K562 (cell line): Measurements from ENCODE around the gene CEP95. TPM values are rescaled to one million over a fixed set of nuclear protein-coding genes. Genes with fewer than 3 reads are reported as not detected.

Experiments
- ATAC-seq: fragments of 200-7000 bp; cut with Tn5 transposase; 3 replicates; pipeline ENCODE4 v1.9.1; 2020; ENCODE audit warnings: moderate library complexity
- BruUV-seq: library from RNA; stranded (reverse); fragments of 400-500 nt; replicated peaks from 2 replicates; lab custom pipeline; 2021; lab: Mats Ljungman, UMichigan
- CTCF ChIA-PET: fragments of 300-600 bp; formaldehyde crosslinking; extraction: SDS; loops from one replicate; lab custom pipeline; 2021; ENCODE audit warnings: low intra/inter-chr PET ratio; lab: Yijun Ruan, JAX
- POLR2A ChIA-PET: fragments of 300-600, 350-650 bp; sonication (Branson Sonifier 250); formaldehyde crosslinking; extraction: SDS; loops from one replicate; lab custom pipeline; 2021; ENCODE audit warnings: antibody characterized with exemption, inconsistent platforms; lab: Yijun Ruan, JAX
- DNase-seq, 4 experiments: peaks; one replicate each; pipeline versions ENCODE4 v3.0.0 to v3.0.0-alpha.2; 2011 to 2018; ENCODE audit warnings: low spot score in 3 of 4, mixed read lengths in 3 of 4; ENCODE audit errors: extremely low read depth in 1 of 4
- FAIRE-seq: peaks from 2 replicates; lab custom pipeline; 2011; peaks lifted over from hg19 to GRCh38; lab: Jason Lieb, UNC
- H2AFZ ChIP-seq: 2 replicates; pipeline ENCODE4 v1.6.0; 2011; ENCODE audit warnings: low read depth, low read length, control low read depth, inconsistent platforms
- H3K27ac ChIP-seq: fragments of 200-600 bp; 3 replicates; pipeline ENCODE4 v1.8.0; 2011; ENCODE audit warnings: low read depth, mild to moderate bottlenecking, control low read depth, inconsistent platforms, low read length, moderate library complexity, mixed read lengths; ENCODE audit errors: extremely low read depth
- H3K27me3 ChIP-seq, 2 experiments: fragments of 300-600 bp in 1 of 2; 2 replicates in 1 of 2; 3 replicates in 1 of 2; pipeline versions ENCODE4 v1.6.0 to v1.8.0; 2011; ENCODE audit warnings: inconsistent platforms in 2 of 2, low read length in 2 of 2, mild to moderate bottlenecking in 1 of 2, mixed read lengths in 1 of 2, moderate library complexity in 1 of 2; ENCODE audit not compliant: control insufficient read depth in 2 of 2, insufficient read depth in 2 of 2
- H3K36me3 ChIP-seq: fragments of 300-600 bp; 3 replicates; pipeline ENCODE4 v1.8.0; 2011; ENCODE audit warnings: mild to moderate bottlenecking, low read length, inconsistent platforms; ENCODE audit not compliant: control insufficient read depth, insufficient read depth
- H3K4me1 ChIP-seq, 2 experiments: fragments of 200-600 bp in 1 of 2; replicated peaks in 1 of 2; 2 replicates in 1 of 2; 3 replicates in 1 of 2; pipeline versions ENCODE4 v1.5.1 to v1.8.0; 2011; ENCODE audit warnings: inconsistent platforms in 2 of 2, low read length in 2 of 2, mild to moderate bottlenecking in 1 of 2, mixed read lengths in 1 of 2, moderate library complexity in 1 of 2; ENCODE audit not compliant: control insufficient read depth in 2 of 2, insufficient read depth in 2 of 2
- H3K4me2 ChIP-seq: 2 replicates; pipeline ENCODE4 v1.6.1; 2011; ENCODE audit warnings: low read length, control low read depth, inconsistent platforms, mixed read lengths; ENCODE audit not compliant: insufficient read depth
- H3K4me3 ChIP-seq: fragments of 200-600 bp; sonication (generic), shearing (Covaris generic); 2 replicates; pipeline ENCODE4 v1.5.1; 2016; ENCODE audit warnings: control low read depth, inconsistent platforms
- H3K79me2 ChIP-seq: fragments of 200-600 bp; 3 replicates; pipeline ENCODE4 v1.8.0; 2011; ENCODE audit warnings: low read length, inconsistent platforms; ENCODE audit not compliant: control insufficient read depth, insufficient read depth
- H3K9ac ChIP-seq, 2 experiments: 2 replicates each; pipeline versions ENCODE4 v1.6.0 to v1.6.1; 2011; ENCODE audit warnings: low read depth in 2 of 2, low read length in 2 of 2, control low read depth in 1 of 2, inconsistent platforms in 1 of 2, mild to moderate bottlenecking in 1 of 2, mixed read lengths in 1 of 2; ENCODE audit not compliant: insufficient read depth in 1 of 2
- H3K9me1 ChIP-seq: one replicate; pipeline ENCODE4 v1.6.0; 2011; ENCODE audit warnings: inconsistent platforms, mild to moderate bottlenecking, low read length, moderate library complexity; ENCODE audit not compliant: control insufficient read depth, insufficient read depth
- H3K9me3 ChIP-seq: replicated peaks from 2 replicates; pipeline ENCODE4 v1.5.1; 2011; ENCODE audit warnings: low read depth, low read length, inconsistent platforms; ENCODE audit not compliant: control insufficient read depth, insufficient read depth
- H4K20me1 ChIP-seq: replicated peaks from 2 replicates; pipeline ENCODE4 v1.6.1; 2011; ENCODE audit warnings: low read length, inconsistent platforms, mixed read lengths; ENCODE audit not compliant: control insufficient read depth, insufficient read depth
- CHCHD3 ChIP-seq: fragments of 250-450 bp; sonication (Bioruptor Pico); IDR thresholded peaks from 2 replicates; pipeline ENCODE4 v2.1.2; 2022; ENCODE audit warnings: mild to moderate bottlenecking
- GABPB1 ChIP-seq: sonication (generic); formaldehyde crosslinking; IDR thresholded peaks from 2 replicates; pipeline ENCODE4 v1.8.0; 2022; ENCODE audit warnings: mild to moderate bottlenecking, missing genetic modification reagents
- LCOR ChIP-seq: sonication (generic); formaldehyde crosslinking; IDR thresholded peaks from 2 replicates; pipeline ENCODE4 v1.8.0; 2022; ENCODE audit warnings: mild to moderate bottlenecking, missing genetic modification reagents
- LEF1 ChIP-seq: fragments of 450-650 bp; IDR thresholded peaks from 2 replicates; pipeline ENCODE4 v1.6.1; 2016; ENCODE audit warnings: mild to moderate bottlenecking
- NFXL1 ChIP-seq: fragments of 450-650 bp; formaldehyde crosslinking; IDR thresholded peaks from 2 replicates; pipeline ENCODE4 v1.4.0; 2021; ENCODE audit warnings: mild to moderate bottlenecking
- STAG1 ChIP-seq: sonication (generic); formaldehyde crosslinking; IDR thresholded peaks from 2 replicates; pipeline ENCODE4 v1.5.0; 2020; ENCODE audit warnings: missing genetic modification reagents, borderline replicate concordance
- ZNF282 ChIP-seq: sonication (generic); formaldehyde crosslinking; IDR thresholded peaks from 2 replicates; pipeline ENCODE4 v1.8.1; 2023; ENCODE audit warnings: missing genetic modification reagents
- ZNF444 ChIP-seq: fragments of 250-450 bp; sonication (Bioruptor Pico); IDR thresholded peaks from 2 replicates; pipeline ENCODE4 v1.4.0; 2020; ENCODE audit warnings: mild to moderate bottlenecking, moderate library complexity
- WGBS: fragments of 100-300 bp; shearing (Covaris generic); methylation state at CpG from one replicate; pipeline ENCODE4 v1.1.6; 2016; ENCODE audit warnings: low coverage, mixed read lengths; ENCODE audit not compliant: insufficient coverage; ENCODE audit errors: missing lambda C conversion rate; 5-methylcytosine and 5-hydroxymethylcytosine counted together
- in situ Hi-C: fragments of 300-500 bp; cut with MboI; formaldehyde crosslinking; loops from 4 replicates; pipeline ENCODE4 v1.15.0; 2018; ENCODE audit warnings: inconsistent platforms, mixed read lengths
- intact Hi-C: fragments of 100-400 bp; cut with micrococcal nuclease; formaldehyde crosslinking; loops from 2 replicates; pipeline ENCODE4 v1.14.2; 2022
- polyA plus RNA-seq, 8 experiments: library from polyadenylated mRNA; depleted of rRNA in 4 of 8; stranded (reverse) in 5 of 8; unstranded in 3 of 8; fragments of >200 nt; fragmentation: Nextera tagmentation in 2 of 8; fragmentation: Illumina TruSeq in 1 of 8; extraction: Ambion mirVana in 2 of 8; extraction: Trizol in 1 of 8; gene quantifications; 2 replicates each; pipeline versions ENCODE4 v1.2.1 to v1.2.3, GENCODE V29; 2011 to 2014; ENCODE audit warnings: inconsistent platforms in 1 of 8, missing spikeins in 1 of 8
- total RNA-seq, 7 experiments: library from RNA; depleted of rRNA in 6 of 7; stranded (reverse); fragments of >200 nt in 6 of 7; fragmentation: Illumina TruSeq in 2 of 7; extraction: Trizol in 2 of 7; gene quantifications; 2 replicates each; pipeline versions ENCODE4 v1.2.1 to v1.2.3, GENCODE V29; 2011 to 2021; ENCODE audit warnings: low replicate concordance in 1 of 7
- TF ChIP-seq, protein P1 (sequence below): sonication (generic); formaldehyde crosslinking; IDR thresholded peaks from 2 replicates; pipeline ENCODE4 v1.8.0; 2023; ENCODE audit warnings: mild to moderate bottlenecking, missing genetic modification reagents
- TF ChIP-seq, protein P2 (sequence below), 3 experiments: IDR thresholded peaks in 2 of 3; conservative IDR thresholded peaks in 1 of 3; 2 replicates each; pipeline ENCODE4 v1.5.1; 2011 to 2012; ENCODE audit warnings: low read length in 3 of 3, mild to moderate bottlenecking in 3 of 3, control low read depth in 2 of 3, improper control_type of control experiment in 1 of 3, inconsistent platforms in 1 of 3, low read depth in 1 of 3, mixed read lengths in 1 of 3, moderate library complexity in 1 of 3; ENCODE audit not compliant: insufficient read depth in 2 of 3
- TF ChIP-seq, protein P3 (sequence below): sonication (generic); formaldehyde crosslinking; IDR thresholded peaks from 2 replicates; pipeline ENCODE4 v1.8.1; 2023; ENCODE audit warnings: mild to moderate bottlenecking, missing genetic modification reagents, moderate library complexity
- TF ChIP-seq, protein P4 (sequence below): fragments of 450-650 bp; IDR thresholded peaks from 2 replicates; pipeline ENCODE4 v1.6.1; 2014; ENCODE audit warnings: low read depth, mild to moderate bottlenecking, moderate library complexity, borderline replicate concordance

The CEP95 gene
- total and polyA plus RNA-seq, 9 of the 15 experiments (the other 6 are each of a cell fraction or from before 2014, with no cell fraction given) = 26.7 to 80.7 (median 56.9) TPM

DNA sequence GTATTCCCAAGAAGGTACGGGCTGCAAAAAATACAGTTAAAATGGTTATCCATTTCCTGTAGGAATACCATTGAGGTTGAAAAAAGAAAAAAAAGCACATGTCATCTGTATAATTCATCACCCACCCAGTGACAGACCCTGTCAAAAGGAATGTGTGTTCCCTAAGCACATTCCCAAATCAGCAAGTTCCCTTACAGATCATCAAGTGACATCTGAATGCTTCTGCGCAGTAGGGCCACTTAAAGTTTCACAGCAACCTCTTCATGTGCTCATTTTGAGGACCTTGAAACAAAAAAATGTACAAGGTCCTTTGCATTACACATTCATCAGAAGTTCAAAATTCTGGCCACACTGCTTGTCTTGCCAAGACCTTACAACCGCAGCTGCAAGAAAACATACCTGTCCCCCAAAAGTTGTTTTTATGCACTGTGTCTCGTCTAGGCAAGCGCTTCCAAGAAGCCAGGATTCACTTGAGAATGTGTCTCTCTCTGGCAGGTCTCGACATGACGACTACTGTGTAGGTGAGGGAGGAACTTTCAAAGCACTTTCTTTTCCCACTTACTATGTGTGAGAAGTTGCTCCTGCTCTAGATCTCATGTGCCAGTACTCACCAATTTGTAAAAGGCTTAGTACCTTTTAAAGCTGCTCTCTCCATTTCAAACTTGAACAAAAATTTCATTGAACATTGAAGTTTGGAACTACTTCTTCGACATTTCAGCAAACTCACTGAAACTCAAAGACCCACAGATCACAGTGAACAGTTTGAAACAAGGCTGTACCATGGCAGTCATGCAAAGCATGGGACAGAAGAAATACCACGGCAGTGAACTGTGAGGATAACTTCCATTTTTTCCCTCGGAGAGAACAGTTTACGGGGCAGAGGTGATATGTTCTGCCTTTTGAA is 5.7 kb upstream of the CEP95 start:
- no peak overlapping the region for H3K27ac ChIP-seq
- TF ChIP-seq, protein P1, sequence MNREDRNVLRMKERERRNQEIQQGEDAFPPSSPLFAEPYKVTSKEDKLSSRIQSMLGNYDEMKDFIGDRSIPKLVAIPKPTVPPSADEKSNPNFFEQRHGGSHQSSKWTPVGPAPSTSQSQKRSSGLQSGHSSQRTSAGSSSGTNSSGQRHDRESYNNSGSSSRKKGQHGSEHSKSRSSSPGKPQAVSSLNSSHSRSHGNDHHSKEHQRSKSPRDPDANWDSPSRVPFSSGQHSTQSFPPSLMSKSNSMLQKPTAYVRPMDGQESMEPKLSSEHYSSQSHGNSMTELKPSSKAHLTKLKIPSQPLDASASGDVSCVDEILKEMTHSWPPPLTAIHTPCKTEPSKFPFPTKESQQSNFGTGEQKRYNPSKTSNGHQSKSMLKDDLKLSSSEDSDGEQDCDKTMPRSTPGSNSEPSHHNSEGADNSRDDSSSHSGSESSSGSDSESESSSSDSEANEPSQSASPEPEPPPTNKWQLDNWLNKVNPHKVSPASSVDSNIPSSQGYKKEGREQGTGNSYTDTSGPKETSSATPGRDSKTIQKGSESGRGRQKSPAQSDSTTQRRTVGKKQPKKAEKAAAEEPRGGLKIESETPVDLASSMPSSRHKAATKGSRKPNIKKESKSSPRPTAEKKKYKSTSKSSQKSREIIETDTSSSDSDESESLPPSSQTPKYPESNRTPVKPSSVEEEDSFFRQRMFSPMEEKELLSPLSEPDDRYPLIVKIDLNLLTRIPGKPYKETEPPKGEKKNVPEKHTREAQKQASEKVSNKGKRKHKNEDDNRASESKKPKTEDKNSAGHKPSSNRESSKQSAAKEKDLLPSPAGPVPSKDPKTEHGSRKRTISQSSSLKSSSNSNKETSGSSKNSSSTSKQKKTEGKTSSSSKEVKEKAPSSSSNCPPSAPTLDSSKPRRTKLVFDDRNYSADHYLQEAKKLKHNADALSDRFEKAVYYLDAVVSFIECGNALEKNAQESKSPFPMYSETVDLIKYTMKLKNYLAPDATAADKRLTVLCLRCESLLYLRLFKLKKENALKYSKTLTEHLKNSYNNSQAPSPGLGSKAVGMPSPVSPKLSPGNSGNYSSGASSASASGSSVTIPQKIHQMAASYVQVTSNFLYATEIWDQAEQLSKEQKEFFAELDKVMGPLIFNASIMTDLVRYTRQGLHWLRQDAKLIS (CRISPR knock-in tag) = peak; percentile 71; the same call in 1 of the 2 replicates
- TF ChIP-seq LEF1 (no peak), GABPB1 (CRISPR knock-in tag) (peak; percentile 48; the same call in 1 of the 2 replicates), NFXL1 (0 out of 2 replicates have a peak, but pooled peaks have one; percentile 30), ZNF282 (0 out of 2 replicates have a peak, but pooled peaks have one; percentile 18), ZNF444 (CRISPR knock-in tag) (no peak), LCOR (CRISPR knock-in tag) (no peak; the same call in none of the 2 replicates), STAG1 (no peak), CHCHD3 (CRISPR knock-in tag) (no peak)
- TF ChIP-seq, protein P2, sequence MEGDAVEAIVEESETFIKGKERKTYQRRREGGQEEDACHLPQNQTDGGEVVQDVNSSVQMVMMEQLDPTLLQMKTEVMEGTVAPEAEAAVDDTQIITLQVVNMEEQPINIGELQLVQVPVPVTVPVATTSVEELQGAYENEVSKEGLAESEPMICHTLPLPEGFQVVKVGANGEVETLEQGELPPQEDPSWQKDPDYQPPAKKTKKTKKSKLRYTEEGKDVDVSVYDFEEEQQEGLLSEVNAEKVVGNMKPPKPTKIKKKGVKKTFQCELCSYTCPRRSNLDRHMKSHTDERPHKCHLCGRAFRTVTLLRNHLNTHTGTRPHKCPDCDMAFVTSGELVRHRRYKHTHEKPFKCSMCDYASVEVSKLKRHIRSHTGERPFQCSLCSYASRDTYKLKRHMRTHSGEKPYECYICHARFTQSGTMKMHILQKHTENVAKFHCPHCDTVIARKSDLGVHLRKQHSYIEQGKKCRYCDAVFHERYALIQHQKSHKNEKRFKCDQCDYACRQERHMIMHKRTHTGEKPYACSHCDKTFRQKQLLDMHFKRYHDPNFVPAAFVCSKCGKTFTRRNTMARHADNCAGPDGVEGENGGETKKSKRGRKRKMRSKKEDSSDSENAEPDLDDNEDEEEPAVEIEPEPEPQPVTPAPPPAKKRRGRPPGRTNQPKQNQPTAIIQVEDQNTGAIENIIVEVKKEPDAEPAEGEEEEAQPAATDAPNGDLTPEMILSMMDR (IDR thresholded peaks at IDR 0.05 in 2 of 3, conservative IDR thresholded peaks at IDR 0.05 in 1 of 3; ENCODE audit: insufficient read depth in 2 of 3, low read depth in 1 of 3, low read length in 3 of 3) = no peak
- TF ChIP-seq, protein P3, sequence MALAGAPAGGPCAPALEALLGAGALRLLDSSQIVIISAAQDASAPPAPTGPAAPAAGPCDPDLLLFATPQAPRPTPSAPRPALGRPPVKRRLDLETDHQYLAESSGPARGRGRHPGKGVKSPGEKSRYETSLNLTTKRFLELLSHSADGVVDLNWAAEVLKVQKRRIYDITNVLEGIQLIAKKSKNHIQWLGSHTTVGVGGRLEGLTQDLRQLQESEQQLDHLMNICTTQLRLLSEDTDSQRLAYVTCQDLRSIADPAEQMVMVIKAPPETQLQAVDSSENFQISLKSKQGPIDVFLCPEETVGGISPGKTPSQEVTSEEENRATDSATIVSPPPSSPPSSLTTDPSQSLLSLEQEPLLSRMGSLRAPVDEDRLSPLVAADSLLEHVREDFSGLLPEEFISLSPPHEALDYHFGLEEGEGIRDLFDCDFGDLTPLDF = 0 out of 2 replicates have a peak, but pooled peaks have one; percentile 21
- TF ChIP-seq, protein P4, sequence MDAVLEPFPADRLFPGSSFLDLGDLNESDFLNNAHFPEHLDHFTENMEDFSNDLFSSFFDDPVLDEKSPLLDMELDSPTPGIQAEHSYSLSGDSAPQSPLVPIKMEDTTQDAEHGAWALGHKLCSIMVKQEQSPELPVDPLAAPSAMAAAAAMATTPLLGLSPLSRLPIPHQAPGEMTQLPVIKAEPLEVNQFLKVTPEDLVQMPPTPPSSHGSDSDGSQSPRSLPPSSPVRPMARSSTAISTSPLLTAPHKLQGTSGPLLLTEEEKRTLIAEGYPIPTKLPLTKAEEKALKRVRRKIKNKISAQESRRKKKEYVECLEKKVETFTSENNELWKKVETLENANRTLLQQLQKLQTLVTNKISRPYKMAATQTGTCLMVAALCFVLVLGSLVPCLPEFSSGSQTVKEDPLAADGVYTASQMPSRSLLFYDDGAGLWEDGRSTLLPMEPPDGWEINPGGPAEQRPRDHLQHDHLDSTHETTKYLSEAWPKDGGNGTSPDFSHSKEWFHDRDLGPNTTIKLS = no peak

More for the DNA sequence above, 5.7 kb upstream of the CEP95 start:
- CTCF ChIA-PET = no interaction called here
- no peak for ATAC-seq
- POLR2A ChIA-PET = interaction anchor here (0.6 to 6.8 kb wide), 9 partner anchors 11 to 642 kb away, joined by 3 to 59 read pairs (median 3); no protein-coding TSS in a partner anchor
- Histone ChIP-seq H3K9ac (no peak overlapping the region), H3K4me3 (no peak overlapping the region), H4K20me1 (peaks cover 17% of the 10 kb centered on the region), H3K9me3 (no peaks in the 10 kb centered on the region), H3K27me3 (no peaks in the 10 kb centered on the region), H3K79me2 (peaks cover 70% of the 10 kb centered on the region), H3K4me2 (no peak overlapping the region), H3K9me1 (no peaks in the 10 kb centered on the region), H2AFZ (no peak overlapping the region), H3K4me1 (peaks cover 9 to 12% of the 10 kb centered on the region in 2 experiments; a peak in 3 of 5 replicates), H3K36me3 (peaks cover 82% of the 10 kb centered on the region)
- BruUV-seq = no TSS peak
- DNase-seq = no peak
- 94% methylated on average over 11 of the region's 11 CpGs for WGBS
- in situ Hi-C loops = no loop called here
- no peak for FAIRE-seq
- intact Hi-C loops = loop anchor here (10.0 kb wide), 1 partner anchor 234 kb away; no protein-coding TSS in a partner anchor
